HepG2 (cell line): ENCODE data around the gene ATRN. TPM values are rescaled to one million over a fixed set of nuclear protein-coding genes. Genes with fewer than 3 reads are reported as not detected.

Experiments
- AHDC1 ChIP-seq: sonication (generic); formaldehyde crosslinking; IDR thresholded peaks from 2 replicates; pipeline ENCODE4 v1.5.1; 2020; ENCODE audit warnings: mild to moderate bottlenecking, missing genetic modification reagents, borderline replicate concordance
- ARID2 ChIP-seq: sonication (generic); formaldehyde crosslinking; IDR thresholded peaks from 2 replicates; pipeline ENCODE4 v1.8.1; 2022; ENCODE audit warnings: mild to moderate bottlenecking, missing genetic modification reagents, borderline replicate concordance
- ATRX ChIP-seq: sonication (generic); formaldehyde crosslinking; IDR thresholded peaks from 2 replicates; pipeline ENCODE4 v1.4.0; 2020; ENCODE audit warnings: missing genetic modification reagents, borderline replicate concordance
- EED ChIP-seq: sonication (generic); formaldehyde crosslinking; IDR thresholded peaks from 2 replicates; pipeline ENCODE4 v1.5.0; 2020; ENCODE audit warnings: mild to moderate bottlenecking, missing genetic modification reagents
- FOXO4 ChIP-seq: sonication (generic); formaldehyde crosslinking; conservative IDR thresholded peaks from 2 replicates; pipeline ENCODE4 v1.8.1; 2023; ENCODE audit warnings: missing genetic modification reagents
- FOXP1 ChIP-seq, 2 experiments: fragments of 450-650 bp in 1 of 2; IDR thresholded peaks; 2 replicates each; pipeline ENCODE4 v1.6.1; 2017 to 2018; ENCODE audit warnings: antibody characterized with exemption in 1 of 2
- GATAD2A ChIP-seq: IDR thresholded peaks from 2 replicates; pipeline ENCODE4 v1.6.1; 2016
- HNRNPK ChIP-seq: fragments of 200-400 bp; formaldehyde crosslinking; IDR thresholded peaks from 2 replicates; pipeline ENCODE4 v1.6.1; 2018; ENCODE audit warnings: low read length, low read depth, moderate library complexity, mild to moderate bottlenecking; ENCODE audit not compliant: poor library complexity, severe bottlenecking
- KAT7 ChIP-seq: IDR thresholded peaks from 2 replicates; pipeline ENCODE4 v1.6.1; 2018; ENCODE audit warnings: borderline replicate concordance, missing compliant biosample characterization
- KLF6 ChIP-seq: IDR thresholded peaks from 2 replicates; pipeline ENCODE4 v1.8.0; 2016; ENCODE audit warnings: missing biosample characterization, missing genetic modification reagents
- LCORL ChIP-seq, 2 experiments: fragments of 450-650 bp in 1 of 2; sonication (generic) in 1 of 2; formaldehyde crosslinking in 1 of 2; IDR thresholded peaks; 2 replicates each; pipeline versions ENCODE4 v1.5.0 to v1.6.1; 2017 to 2020; ENCODE audit warnings: antibody characterized with exemption in 1 of 2, missing genetic modification reagents in 1 of 2
- MYNN ChIP-seq: sonication (generic); formaldehyde crosslinking; IDR thresholded peaks from 2 replicates; pipeline ENCODE4 v1.4.0; 2020; ENCODE audit warnings: mild to moderate bottlenecking, low read depth, missing genetic modification reagents
- NCOA5 ChIP-seq: sonication (generic); formaldehyde crosslinking; IDR thresholded peaks from 2 replicates; pipeline ENCODE4 v1.4.0; 2020; ENCODE audit warnings: missing genetic modification reagents
- NFIB ChIP-seq: sonication (generic); formaldehyde crosslinking; IDR thresholded peaks from 2 replicates; pipeline ENCODE4 v1.9.0; 2021; ENCODE audit warnings: missing genetic modification reagents, mild to moderate bottlenecking, borderline replicate concordance
- SP140L ChIP-seq: sonication (generic); formaldehyde crosslinking; IDR thresholded peaks from 2 replicates; pipeline ENCODE4 v1.4.0; 2020; ENCODE audit warnings: missing genetic modification reagents, borderline replicate concordance
- SYNCRIP ChIP-seq: fragments of 200-400 bp; formaldehyde crosslinking; IDR thresholded peaks from 2 replicates; pipeline ENCODE4 v1.6.1; 2018; ENCODE audit warnings: mild to moderate bottlenecking, low read depth, low read length; ENCODE audit not compliant: insufficient read depth
- XRCC5 ChIP-seq: fragments of 200-400 bp; formaldehyde crosslinking; optimal IDR thresholded peaks from 2 replicates; pipeline ENCODE3; 2017; ENCODE audit warnings: mild to moderate bottlenecking, low read length
- ZBTB7B ChIP-seq: sonication (generic); formaldehyde crosslinking; IDR thresholded peaks from 2 replicates; pipeline ENCODE4 v1.4.0; 2020; ENCODE audit warnings: missing genetic modification reagents
- ZFP90 ChIP-seq: sonication (generic); formaldehyde crosslinking; IDR thresholded peaks from 2 replicates; pipeline ENCODE4 v1.8.0; 2022; ENCODE audit warnings: missing genetic modification reagents, mild to moderate bottlenecking, inconsistent platforms, borderline replicate concordance
- ZNF207 ChIP-seq: fragments of 450-650 bp; IDR thresholded peaks from 2 replicates; pipeline ENCODE4 v1.6.1; 2016; ENCODE audit warnings: antibody characterized with exemption, borderline replicate concordance
- ZNF530 ChIP-seq: sonication (generic); formaldehyde crosslinking; IDR thresholded peaks from 2 replicates; pipeline ENCODE4 v1.5.0; 2020; ENCODE audit warnings: low read depth, mild to moderate bottlenecking, missing genetic modification reagents
- ZNF816 ChIP-seq: sonication (generic); formaldehyde crosslinking; IDR thresholded peaks from 2 replicates; pipeline ENCODE4 v1.8.0; 2022; ENCODE audit warnings: missing genetic modification reagents, mild to moderate bottlenecking, borderline replicate concordance
- polyA plus RNA-seq, 8 experiments: library from polyadenylated mRNA; depleted of rRNA in 3 of 8; stranded (reverse) in 7 of 8; unstranded in 1 of 8; fragments of >200 nt; fragmentation: Illumina TruSeq in 4 of 8; extraction: Trizol in 4 of 8; gene quantifications; 2 replicates each; pipeline versions ENCODE4 v1.2.1 to v1.2.3, GENCODE V29; 2011 to 2016; ENCODE audit warnings: low read depth in 4 of 8, missing spikeins in 1 of 8, mixed read lengths in 1 of 8; ENCODE audit not compliant: insufficient read depth in 1 of 8
- total RNA-seq, 5 experiments: library from RNA; depleted of rRNA; stranded (reverse); fragments of >200 nt; fragmentation: Illumina TruSeq; extraction: Trizol; gene quantifications; 2 replicates each; pipeline ENCODE4 v1.2.3, GENCODE V29; 2016; ENCODE audit warnings: low read depth in 1 of 5
- TF ChIP-seq, protein P1 (sequence below): IDR thresholded peaks from 2 replicates; pipeline ENCODE4 v1.6.1; 2016; ENCODE audit warnings: low read depth, borderline replicate concordance
- TF ChIP-seq, protein P2 (sequence below): sonication (generic); formaldehyde crosslinking; IDR thresholded peaks from 2 replicates; pipeline ENCODE4 v1.4.0; 2020; ENCODE audit warnings: missing genetic modification reagents, low read depth, mild to moderate bottlenecking, borderline replicate concordance

The ATRN gene
- total and polyA plus RNA-seq, 2 of the 13 experiments (the other 11 are each of a cell fraction or from before 2014, with no cell fraction given) = 44.2 to 81.1 TPM

- TF ChIP-seq AHDC1 (CRISPR knock-in tag) (peak; percentile 48; the same call in 1 of the 2 replicates), ATRX (CRISPR knock-in tag) (no peak), NCOA5 (CRISPR knock-in tag) (no peak), XRCC5 (no peak), ZNF207 (no peak), GATAD2A (CRISPR knock-in tag) (peak; percentile 52), MYNN (no peak), LCORL (IDR thresholded peaks at IDR 0.05) (no peak), LCORL (CRISPR knock-in tag; IDR thresholded peaks at IDR 0.05) (no peak), FOXO4 (CRISPR knock-in tag) (no peak), KLF6 (CRISPR knock-in tag) (no peak), ZFP90 (CRISPR knock-in tag) (no peak), SP140L (no peak), ZBTB7B (no peak), SYNCRIP (no peak), ZNF816 (CRISPR knock-in tag) (no peak), HNRNPK (no peak), ARID2 (no peak), ZNF530 (CRISPR knock-in tag) (no peak), NFIB (CRISPR knock-in tag) (no peak), EED (no peak), KAT7 (no peak), FOXP1 (IDR thresholded peaks at IDR 0.05) (no peak), FOXP1 (CRISPR knock-in tag; IDR thresholded peaks at IDR 0.05) (peak; percentile 89)
- TF ChIP-seq, protein P1, sequence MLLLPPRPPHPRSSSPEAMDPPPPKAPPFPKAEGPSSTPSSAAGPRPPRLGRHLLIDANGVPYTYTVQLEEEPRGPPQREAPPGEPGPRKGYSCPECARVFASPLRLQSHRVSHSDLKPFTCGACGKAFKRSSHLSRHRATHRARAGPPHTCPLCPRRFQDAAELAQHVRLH (CRISPR knock-in tag) = no peak
- TF ChIP-seq, protein P2, sequence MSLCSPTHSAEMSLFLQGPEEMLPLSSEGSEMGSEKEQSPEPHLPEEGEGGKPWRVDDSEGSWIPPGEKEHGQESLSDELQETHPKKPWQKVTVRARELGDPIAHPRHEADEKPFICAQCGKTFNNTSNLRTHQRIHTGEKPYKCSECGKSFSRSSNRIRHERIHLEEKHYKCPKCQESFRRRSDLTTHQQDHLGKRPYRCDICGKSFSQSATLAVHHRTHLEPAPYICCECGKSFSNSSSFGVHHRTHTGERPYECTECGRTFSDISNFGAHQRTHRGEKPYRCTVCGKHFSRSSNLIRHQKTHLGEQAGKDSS (CRISPR knock-in tag) = no peak
Measured at GRCh38 chr20:3432844-3433243, 38.0 kb upstream of the ATRN start (continued).
